GM23338 (cell line): ENCODE data around the gene IGSF21.

Experiments
- CREB1 ChIP-seq: fragments of 250-450 bp; sonication (Bioruptor Pico); IDR thresholded peaks from 2 replicates; pipeline ENCODE4 v1.5.0; 2020; ENCODE audit warnings: low read depth, mild to moderate bottlenecking, moderate library complexity
- CTCF ChIP-seq, 2 experiments: fragments of 200-600 bp in 1 of 2; sonication (generic) in 1 of 2; conservative IDR thresholded peaks; 2 replicates each; pipeline versions ENCODE4 v1.5.1 to v1.6.1; 2016 to 2017; ENCODE audit warnings: antibody characterized with exemption in 2 of 2, low read depth in 2 of 2, mild to moderate bottlenecking in 2 of 2, moderate library complexity in 1 of 2
- EZH2 ChIP-seq: fragments of 200-600 bp; sonication (generic); IDR thresholded peaks from one replicate; pipeline ENCODE4 v1.8.0; 2017; ENCODE audit warnings: antibody characterized with exemption, mild to moderate bottlenecking, low read depth; ENCODE audit not compliant: unreplicated experiment
- EZH2phosphoT487 ChIP-seq: fragments of 200-600 bp; sonication (generic); IDR thresholded peaks from one replicate; pipeline ENCODE4 v1.8.1; 2018; ENCODE audit warnings: antibody characterized with exemption; ENCODE audit not compliant: unreplicated experiment
- POLR2AphosphoS5 ChIP-seq: IDR thresholded peaks from 2 replicates; pipeline ENCODE4 v1.6.1; 2016; ENCODE audit warnings: antibody characterized with exemption, low read depth
- REST ChIP-seq: IDR thresholded peaks from one replicate; pipeline ENCODE4 v1.6.1; 2018; ENCODE audit warnings: antibody characterized with exemption; ENCODE audit not compliant: unreplicated experiment
- ZNF114 ChIP-seq: fragments of 250-450 bp; sonication (Bioruptor Pico); IDR thresholded peaks from 2 replicates; pipeline ENCODE4 v1.5.0; 2020; ENCODE audit warnings: mild to moderate bottlenecking, moderate library complexity
- TF ChIP-seq, protein P1 (sequence below): IDR thresholded peaks from 2 replicates; pipeline ENCODE4 v1.6.1; 2016; ENCODE audit warnings: antibody characterized with exemption

- TF ChIP-seq CTCF (conservative IDR thresholded peaks at IDR 0.05; ENCODE audit: low read depth in 2 of 2) (no peak), EZH2 (no peak), REST (no peak), CREB1 (CRISPR knock-in tag) (no peak), POLR2AphosphoS5 (no peak), EZH2phosphoT487 (no peak), ZNF114 (CRISPR knock-in tag) (no peak)
- TF ChIP-seq, protein P1, sequence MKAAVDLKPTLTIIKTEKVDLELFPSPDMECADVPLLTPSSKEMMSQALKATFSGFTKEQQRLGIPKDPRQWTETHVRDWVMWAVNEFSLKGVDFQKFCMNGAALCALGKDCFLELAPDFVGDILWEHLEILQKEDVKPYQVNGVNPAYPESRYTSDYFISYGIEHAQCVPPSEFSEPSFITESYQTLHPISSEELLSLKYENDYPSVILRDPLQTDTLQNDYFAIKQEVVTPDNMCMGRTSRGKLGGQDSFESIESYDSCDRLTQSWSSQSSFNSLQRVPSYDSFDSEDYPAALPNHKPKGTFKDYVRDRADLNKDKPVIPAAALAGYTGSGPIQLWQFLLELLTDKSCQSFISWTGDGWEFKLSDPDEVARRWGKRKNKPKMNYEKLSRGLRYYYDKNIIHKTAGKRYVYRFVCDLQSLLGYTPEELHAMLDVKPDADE = no peak
Measured at GRCh38 chr1:18312961-18313360, 205.4 kb downstream of the IGSF21 start.
